CD8-positive, alpha-beta memory T cell (primary cell): ENCODE data around the gene ANTXR2. TPM values are rescaled to one million over a fixed set of nuclear protein-coding genes. Genes with fewer than 3 reads are reported as not detected.
A peak's percentile ranks its signal among the peaks of the same experiment; 100 is the strongest.

Experiments
- CTCF ChIA-PET: fragments of 350-600 bp; sonication (Branson Sonifier 250); formaldehyde crosslinking; loops from one replicate; lab custom pipeline; 2021; ENCODE audit warnings: antibody characterized with exemption; lab: Charles Lee
- POLR2A ChIA-PET: fragments of 350-600 bp; sonication (Branson Sonifier 250); formaldehyde crosslinking; loops from one replicate; lab custom pipeline; 2021; ENCODE audit warnings: antibody characterized with exemption; lab: Charles Lee
- DNase-seq, 5 donors: peaks; one replicate each; pipeline versions ENCODE4 v3.0.0 to v3.0.0-alpha.2; 2020 to 2022; ENCODE audit warnings: mixed read lengths in 1 of 5
- H3K27ac ChIP-seq: one replicate; pipeline ENCODE4 v1.7.0; 2013; ENCODE audit warnings: low read depth, mild to moderate bottlenecking, low read length, moderate library complexity
- H3K27me3 ChIP-seq: 2 replicates; pipeline ENCODE4 v1.7.0; 2013; ENCODE audit warnings: low read length, mild to moderate bottlenecking; ENCODE audit not compliant: insufficient read depth, poor library complexity, severe bottlenecking
- H3K36me3 ChIP-seq: 2 replicates; pipeline ENCODE4 v1.7.0; 2013; ENCODE audit warnings: mild to moderate bottlenecking, low read length, moderate library complexity; ENCODE audit not compliant: insufficient read depth
- H3K4me1 ChIP-seq: 2 replicates; pipeline ENCODE4 v1.7.0; 2013; ENCODE audit warnings: mild to moderate bottlenecking, low read length, moderate library complexity; ENCODE audit not compliant: insufficient read depth
- H3K4me3 ChIP-seq: 2 replicates; pipeline ENCODE4 v1.7.0; 2013; ENCODE audit warnings: mild to moderate bottlenecking, low read length
- H3K9me3 ChIP-seq: 2 replicates; pipeline ENCODE4 v1.7.0; 2013; ENCODE audit warnings: mild to moderate bottlenecking, low read length
- H3K27ac Mint-ChIP-seq, 8 donors: one replicate each; pipeline ENCODE4 v1.8.0; 2020 to 2021; ENCODE audit warnings: mixed read lengths in 8 of 8, mild to moderate bottlenecking in 6 of 8, inconsistent platforms in 3 of 8, moderate library complexity in 3 of 8
- H3K27me3 Mint-ChIP-seq, 2 donors: one replicate each; pipeline ENCODE4 v1.8.0; 2020 to 2021; ENCODE audit warnings: mixed read lengths in 2 of 2, mild to moderate bottlenecking in 1 of 2, moderate library complexity in 1 of 2
- H3K36me3 Mint-ChIP-seq, 3 donors: one replicate each; pipeline ENCODE4 v1.8.0; 2020 to 2021; ENCODE audit warnings: mixed read lengths in 3 of 3, inconsistent platforms in 1 of 3, mild to moderate bottlenecking in 1 of 3
- H3K4me1 Mint-ChIP-seq, 3 donors: one replicate each; pipeline ENCODE4 v1.8.0; 2020 to 2021; ENCODE audit warnings: mixed read lengths in 3 of 3, inconsistent platforms in 1 of 3, mild to moderate bottlenecking in 1 of 3
- H3K4me3 Mint-ChIP-seq, 7 donors: one replicate each; pipeline ENCODE4 v1.8.0; 2020 to 2021; ENCODE audit warnings: mixed read lengths in 7 of 7, mild to moderate bottlenecking in 6 of 7, moderate library complexity in 4 of 7, inconsistent platforms in 2 of 7
- H3K9me3 Mint-ChIP-seq, 5 donors: one replicate each; pipeline ENCODE4 v1.8.0; 2020 to 2022; ENCODE audit warnings: mixed read lengths in 5 of 5, mild to moderate bottlenecking in 3 of 5, moderate library complexity in 2 of 5, inconsistent platforms in 1 of 5
- polyA plus RNA-seq: library from polyadenylated mRNA; unstranded; fragments of 300-500 nt; fragmentation: Illumina TruSeq; gene quantifications from one replicate; pipeline ENCODE4 v1.2.3, GENCODE V29; 2021
- total RNA-seq, 2 experiments: library from RNA; stranded (reverse); gene quantifications; one replicate each; pipeline ENCODE4 v1.2.3, GENCODE V29; 2021

Gene ANTXR2
- total and polyA plus RNA-seq, 3 experiments from 2014 or later: 18.2 to 44.2 (median 20.6) TPM

GRCh38 chr4:80072228-80072743, 743 bp downstream of the ANTXR2 start:
- POLR2A ChIA-PET: interaction anchor here (0.9 to 3.2 kb wide), 6 partner anchors 37 to 130 kb away, joined by 3 to 20 read pairs (median 7); no protein-coding TSS in a partner anchor
- H3K4me3 Mint-ChIP-seq: peak overlapping the region; percentile 93 to 99 (median 97)
- H3K27me3 Mint-ChIP-seq: no peaks in the 10 kb centered on the region
- CTCF ChIA-PET: interaction anchor here (1.2 to 3.0 kb wide), 4 partner anchors 14 to 130 kb away, joined by 3 to 15 read pairs (median 8); no protein-coding TSS in a partner anchor
- DNase-seq: peak; percentile 30 to 72 (median 56)
- H3K27ac ChIP-seq: peak overlapping the region; percentile 92
- H3K27me3 ChIP-seq: no peaks in the 10 kb centered on the region
- peak overlapping the region; percentile 86 to 97 (median 96) for H3K27ac Mint-ChIP-seq
- H3K9me3 ChIP-seq: no peaks in the 10 kb centered on the region
- H3K4me1 ChIP-seq: peaks cover 47% of the 10 kb centered on the region
- H3K4me3 ChIP-seq: peak overlapping the region; percentile 81
- peaks cover 0 to 32% (median 4%) of the 10 kb centered on the region in 3 donors for H3K36me3 Mint-ChIP-seq
- no peaks in the 10 kb centered on the region for H3K9me3 Mint-ChIP-seq
- H3K36me3 ChIP-seq: no peaks in the 10 kb centered on the region
- peaks cover 53 to 86% (median 66%) of the 10 kb centered on the region in 3 donors for H3K4me1 Mint-ChIP-seq

DNA sequence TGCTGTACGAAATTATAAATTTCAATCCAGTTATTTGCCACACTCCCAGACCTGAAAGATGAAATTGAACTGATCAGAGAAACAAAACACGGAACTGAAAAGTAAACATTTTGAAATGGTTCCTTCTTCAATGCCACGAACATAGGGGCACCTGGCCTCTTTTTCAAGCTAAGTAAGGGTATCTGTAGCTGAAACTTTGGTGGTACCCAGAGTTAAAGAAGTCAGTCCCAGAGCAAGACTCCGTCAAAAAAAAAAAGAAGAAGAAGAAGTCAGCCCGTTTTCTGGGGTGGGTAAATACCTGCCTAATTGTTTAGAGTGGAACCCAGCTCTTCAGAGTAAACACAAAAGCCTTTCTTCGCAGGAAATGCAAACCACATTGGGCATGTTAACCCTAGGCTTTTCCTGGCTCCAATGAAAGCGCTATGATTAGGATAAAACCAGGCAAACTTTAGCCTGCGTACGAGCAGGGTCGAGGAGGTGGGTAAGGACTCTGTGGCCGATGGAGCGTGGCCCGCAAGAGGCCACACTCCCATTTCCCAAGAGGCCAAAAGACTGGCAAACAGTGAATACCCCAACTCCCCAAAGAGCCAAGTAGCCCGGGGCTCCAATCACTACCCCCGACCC, 1.3 kb downstream of the ANTXR2 start:
- DNase-seq: no peak
- Histone ChIP-seq H3K4me1 (peaks cover 47% of the 10 kb centered on the region), H3K27me3 (no peaks in the 10 kb centered on the region), H3K9me3 (no peaks in the 10 kb centered on the region), H3K4me3 (peak overlapping the region; percentile 81), H3K27ac (peak overlapping the region; percentile 92), H3K36me3 (no peaks in the 10 kb centered on the region)
- no peaks in the 10 kb centered on the region for H3K9me3 Mint-ChIP-seq
- peak overlapping the region; percentile 86 to 97 (median 96) for H3K27ac Mint-ChIP-seq
- peaks cover 54 to 89% (median 70%) of the 10 kb centered on the region in 3 donors for H3K4me1 Mint-ChIP-seq
- H3K4me3 Mint-ChIP-seq: peak overlapping the region; percentile 93 to 99 (median 97)
- H3K27me3 Mint-ChIP-seq: no peaks in the 10 kb centered on the region
- ChIA-PET POLR2A (interaction anchor here (1.2 to 3.2 kb wide), 4 partner anchors 111 to 141 kb away, joined by 3 to 20 read pairs (median 7); no protein-coding TSS in a partner anchor), CTCF (interaction anchor here (1.7 to 3.0 kb wide), 2 partner anchors 112 to 131 kb away, joined by 11 to 15 read pairs; no protein-coding TSS in a partner anchor)
- H3K36me3 Mint-ChIP-seq: peaks cover 0 to 35% (median 6%) of the 10 kb centered on the region in 3 donors

DNA sequence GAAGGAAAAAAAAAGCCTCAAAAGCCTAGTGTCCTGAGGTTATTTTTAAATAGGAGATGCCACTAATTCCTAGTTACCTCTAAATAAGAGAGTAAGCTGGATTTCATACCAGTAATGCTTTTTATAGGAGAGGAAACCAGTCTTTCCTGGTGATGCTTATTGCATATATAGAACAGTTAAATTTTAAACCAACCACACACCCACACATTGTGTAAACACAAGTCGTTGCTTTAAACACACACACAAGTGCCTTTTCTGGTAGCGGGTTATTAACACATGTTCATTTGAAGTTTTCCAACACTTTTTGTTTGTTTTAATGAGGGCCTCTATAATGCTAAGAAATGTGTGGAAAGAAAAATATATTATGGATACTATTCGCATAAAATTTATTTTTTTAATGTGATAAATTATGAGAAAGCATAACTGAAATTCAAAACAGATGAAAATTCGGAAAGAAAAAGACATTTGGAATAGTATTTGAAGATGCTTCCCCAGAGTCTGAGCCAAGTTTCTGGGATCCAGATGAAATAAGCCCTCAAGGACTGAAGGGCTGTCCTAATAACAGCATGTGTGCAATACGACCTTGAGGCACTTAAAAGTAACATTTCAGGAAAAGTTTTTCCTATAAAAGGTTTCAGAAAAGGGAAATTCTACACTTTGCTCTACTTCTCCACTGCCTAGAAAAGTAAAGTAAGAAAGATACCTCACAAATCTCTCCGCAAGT, 2.0 kb downstream of the ANTXR2 start:
- H3K27ac Mint-ChIP-seq: peak overlapping the region; percentile 86 to 97 (median 95)
- H3K27me3 Mint-ChIP-seq: no peaks in the 10 kb centered on the region
- Histone ChIP-seq H3K27ac (peak overlapping the region; percentile 92), H3K4me1 (peaks cover 47% of the 10 kb centered on the region), H3K4me3 (peak overlapping the region; percentile 81), H3K27me3 (no peaks in the 10 kb centered on the region), H3K9me3 (no peaks in the 10 kb centered on the region), H3K36me3 (no peaks in the 10 kb centered on the region)
- peaks cover 60 to 90% (median 74%) of the 10 kb centered on the region in 3 donors for H3K4me1 Mint-ChIP-seq
- H3K9me3 Mint-ChIP-seq: no peaks in the 10 kb centered on the region
- ChIA-PET POLR2A (interaction anchor here (1.2 to 3.2 kb wide), 3 partner anchors 111 to 140 kb away, joined by 3 to 20 read pairs (median 7); no protein-coding TSS in a partner anchor), CTCF (no interaction called here)
- H3K36me3 Mint-ChIP-seq: peaks cover 0 to 42% (median 8%) of the 10 kb centered on the region in 3 donors
- DNase-seq: no peak
- peak overlapping the region; percentile 93 to 99 (median 97) for H3K4me3 Mint-ChIP-seq

- Histone ChIP-seq H3K27ac (peak overlapping the region; percentile 92), H3K9me3 (no peaks in the 10 kb centered on the region), H3K36me3 (no peaks in the 10 kb centered on the region), H3K4me1 (peaks cover 47% of the 10 kb centered on the region), H3K4me3 (no peak overlapping the region), H3K27me3 (no peaks in the 10 kb centered on the region)
- DNase-seq: no peak
- ChIA-PET CTCF (no interaction called here), POLR2A (no interaction called here)
- Mint-ChIP-seq H3K9me3 (no peaks in the 10 kb centered on the region), H3K4me3 (peak overlapping the region; percentile 0 to 94 (median 55)), H3K4me1 (peaks cover 62 to 87% (median 81%) of the 10 kb centered on the region in 3 donors), H3K27ac (peak overlapping the region; percentile 38 to 97 (median 74)), H3K27me3 (no peaks in the 10 kb centered on the region), H3K36me3 (peaks cover 0 to 46% (median 8%) of the 10 kb centered on the region in 3 donors)
Measured at GRCh38 chr4:80069837-80070731, 2.9 kb downstream of the ANTXR2 start.

DNA sequence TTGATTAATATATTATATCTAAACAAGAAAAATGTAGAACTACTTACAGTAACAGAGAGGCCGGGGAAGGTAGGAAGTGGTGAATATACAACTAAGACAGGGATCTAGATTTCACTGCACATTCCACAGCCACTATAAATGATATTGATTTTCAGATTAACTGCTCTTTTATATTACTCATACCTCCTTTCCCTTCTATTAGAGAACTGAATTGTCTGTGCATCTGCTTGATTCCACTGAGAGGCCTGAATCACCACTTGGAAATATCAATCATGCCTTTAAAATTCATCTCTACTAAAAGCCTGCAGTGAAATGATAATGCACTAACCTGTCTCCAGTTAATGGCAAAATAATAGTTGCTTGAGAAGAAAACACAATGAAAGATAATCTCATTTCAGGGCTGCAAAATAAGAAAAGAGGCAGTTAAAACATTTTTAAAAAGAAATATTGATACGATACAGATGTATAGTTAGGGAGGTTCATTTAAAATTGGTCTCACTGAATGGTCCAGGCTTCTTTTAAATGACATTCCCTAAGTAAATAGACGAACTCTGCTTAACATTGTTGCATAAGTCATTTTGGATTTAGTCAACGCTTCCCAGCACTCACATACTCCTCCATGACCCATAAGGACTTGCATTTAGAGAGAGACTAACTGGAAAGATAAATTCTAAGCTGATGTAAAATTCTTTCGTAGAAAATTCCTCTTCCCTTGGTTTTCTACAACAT, 3.8 kb downstream of the ANTXR2 start:
- ChIA-PET POLR2A (no interaction called here), CTCF (no interaction called here)
- peaks cover 0 to 50% (median 14%) of the 10 kb centered on the region in 3 donors for H3K36me3 Mint-ChIP-seq
- no peaks in the 10 kb centered on the region for H3K9me3 ChIP-seq
- peak overlapping the region in 3 of 7 donors; percentile 8 to 57 (median 25) for H3K4me3 Mint-ChIP-seq
- peaks cover 39% of the 10 kb centered on the region for H3K4me1 ChIP-seq
- peak overlapping the region in 7 of 8 donors; percentile 30 to 97 (median 72) for H3K27ac Mint-ChIP-seq
- peak overlapping the region; percentile 92 for H3K27ac ChIP-seq
- H3K27me3 ChIP-seq: no peaks in the 10 kb centered on the region
- no peak for DNase-seq
- H3K36me3 ChIP-seq: no peaks in the 10 kb centered on the region
- peaks cover 61 to 85% (median 83%) of the 10 kb centered on the region in 3 donors for H3K4me1 Mint-ChIP-seq
- no peaks in the 10 kb centered on the region for H3K9me3 Mint-ChIP-seq
- no peak overlapping the region for H3K4me3 ChIP-seq
- H3K27me3 Mint-ChIP-seq: no peaks in the 10 kb centered on the region

- no peak for DNase-seq
- Mint-ChIP-seq H3K9me3 (no peaks in the 10 kb centered on the region), H3K4me3 (no peak overlapping the region), H3K27me3 (no peaks in the 10 kb centered on the region), H3K4me1 (peaks cover 40 to 68% (median 62%) of the 10 kb centered on the region in 3 donors), H3K27ac (peak overlapping the region in 3 of 8 donors; percentile 25 to 31 (median 30)), H3K36me3 (peaks cover 0 to 50% (median 17%) of the 10 kb centered on the region in 3 donors)
- Histone ChIP-seq H3K4me1 (peaks cover 15% of the 10 kb centered on the region), H3K36me3 (no peaks in the 10 kb centered on the region), H3K9me3 (no peaks in the 10 kb centered on the region), H3K27me3 (no peaks in the 10 kb centered on the region), H3K27ac (no peak overlapping the region), H3K4me3 (no peak overlapping the region)
- ChIA-PET CTCF (no interaction called here), POLR2A (no interaction called here)
Measured at GRCh38 chr4:80065601-80066000, 7.4 kb downstream of the ANTXR2 start.

DNA sequence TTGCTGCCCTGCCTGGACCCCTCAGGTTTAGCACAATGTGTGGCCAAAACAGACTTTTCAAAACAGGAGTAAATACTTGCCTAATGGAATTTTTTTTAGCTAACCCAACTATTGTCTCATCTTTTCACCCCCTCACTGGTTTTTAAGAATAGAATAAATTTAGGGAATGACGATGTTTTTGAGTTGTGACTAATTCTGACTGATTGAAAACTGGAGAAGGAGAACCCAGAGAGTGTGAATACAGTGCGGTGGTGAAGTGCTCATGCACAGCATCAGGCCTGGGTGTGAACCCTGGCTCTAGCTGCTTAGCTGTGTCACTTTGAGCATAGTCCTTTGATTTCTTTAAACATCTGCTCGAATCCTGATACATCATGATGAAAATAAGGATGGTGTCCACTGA, 10.5 kb downstream of the ANTXR2 start:
- H3K4me1 Mint-ChIP-seq: peaks cover 38 to 64% (median 56%) of the 10 kb centered on the region in 3 donors
- H3K9me3 Mint-ChIP-seq: no peaks in the 10 kb centered on the region
- no peak overlapping the region for H3K4me3 Mint-ChIP-seq
- no peak for DNase-seq
- peaks cover 18% of the 10 kb centered on the region for H3K4me1 ChIP-seq
- ChIA-PET CTCF (no interaction called here), POLR2A (no interaction called here)
- H3K27me3 Mint-ChIP-seq: no peaks in the 10 kb centered on the region
- no peaks in the 10 kb centered on the region for H3K36me3 ChIP-seq
- H3K4me3 ChIP-seq: no peak overlapping the region
- H3K36me3 Mint-ChIP-seq: peaks cover 0 to 38% (median 19%) of the 10 kb centered on the region in 3 donors
- H3K27ac Mint-ChIP-seq: peak overlapping the region; percentile 27 to 86 (median 64)
- H3K27ac ChIP-seq: no peak overlapping the region
- H3K27me3 ChIP-seq: no peaks in the 10 kb centered on the region
- no peaks in the 10 kb centered on the region for H3K9me3 ChIP-seq
